Epithelial cell of esophagus (primary cell): ENCODE data around the gene PTH1R.

Experiments used
- DNase-seq: peaks from one replicate; pipeline ENCODE4 v3.0.0; 2010; ENCODE audit warnings: low read depth
- H3K4me3 ChIP-seq: 2 replicates; pipeline ENCODE4 v1.5.1; 2011; ENCODE audit warnings: mild to moderate bottlenecking, low read length, control low read depth
- CTCF ChIP-seq: IDR thresholded peaks from 2 replicates; pipeline ENCODE4 v1.5.1; 2011; ENCODE audit warnings: low read depth, mild to moderate bottlenecking, low read length, control low read depth, inconsistent platforms; ENCODE audit not compliant: insufficient read depth; ENCODE audit errors: missing control alignments

The PTH1R gene

GRCh38 chr3:46877406-46878125 is at the start of gene PTH1R:
Gene PTH1R, plus strand, starts transcription at chr3:46877721. Its CDS starts 5,839 bp downstream, at chr3:46883560.
- no peak for TF ChIP-seq CTCF
- no peak within 1 kb of the TSS for H3K4me3 ChIP-seq
- DNase-seq: no peak

DNA sequence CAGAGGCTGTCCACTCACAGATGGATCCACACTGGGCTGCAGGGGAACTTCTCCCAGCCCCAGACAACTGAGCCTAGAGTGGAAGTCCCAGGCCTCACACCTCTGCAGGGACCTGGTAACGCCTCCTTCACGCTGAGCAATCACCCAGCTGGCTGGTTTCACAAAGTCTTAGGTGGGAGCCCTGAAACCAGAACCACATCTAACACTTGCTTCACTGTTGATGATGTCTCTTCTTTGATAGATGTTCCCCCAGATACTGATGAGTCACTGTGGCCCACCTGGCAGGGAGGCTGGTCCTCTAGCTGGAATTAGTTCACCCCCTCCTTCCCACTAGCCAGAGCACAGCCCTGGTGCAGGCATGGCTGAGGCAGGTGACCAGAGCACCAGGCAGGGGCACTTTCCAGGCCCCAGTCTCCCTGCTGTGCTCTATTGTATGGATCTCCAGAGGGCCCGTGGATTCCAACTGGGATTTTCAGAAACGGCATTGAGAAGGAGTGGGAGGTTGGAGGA is 47.8 kb upstream of the PTH1R start:
- no peak overlapping the region for H3K4me3 ChIP-seq
- no peak for DNase-seq
- no peak for TF ChIP-seq CTCF

DNA sequence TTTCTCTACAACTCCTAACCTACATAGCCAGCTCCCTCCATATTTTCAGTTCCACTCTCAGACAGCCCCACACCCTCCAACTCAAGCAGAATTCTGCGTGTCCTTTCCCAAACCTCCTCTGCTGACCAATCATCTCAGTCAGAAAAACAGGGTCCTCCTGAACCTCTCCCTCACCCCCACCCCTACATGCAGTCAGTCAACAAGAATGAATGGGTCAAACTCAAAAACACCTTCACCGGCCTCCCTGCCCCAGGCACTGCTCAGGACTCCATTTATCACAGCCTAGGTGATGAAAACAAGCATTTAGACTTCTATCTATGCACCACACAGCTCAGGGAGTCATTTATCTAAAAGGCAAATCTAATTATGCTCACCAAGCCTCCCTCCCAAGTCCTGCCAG is 46.7 kb upstream of the PTH1R start:
- no peak for TF ChIP-seq CTCF
- no peak overlapping the region for H3K4me3 ChIP-seq
- no peak for DNase-seq

DNA sequence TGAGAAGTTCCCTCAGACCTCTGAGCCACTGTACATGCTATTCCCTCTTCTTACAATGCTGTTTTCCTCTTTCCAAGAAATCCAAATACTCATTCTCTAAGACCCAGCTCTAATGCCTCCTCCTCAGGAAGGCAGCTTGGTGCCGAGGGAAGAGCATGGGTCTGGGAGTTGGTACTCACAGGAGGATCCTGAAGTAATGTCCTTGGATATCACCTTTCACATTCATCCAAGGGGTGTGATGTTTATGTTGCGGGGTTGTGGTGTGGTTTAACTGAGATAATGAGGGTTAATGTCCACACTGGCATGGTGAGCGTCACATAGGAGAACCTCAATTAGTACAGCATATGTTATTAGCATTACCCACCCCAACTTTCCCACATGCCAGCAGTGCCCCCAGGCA is 46.2 kb upstream of the PTH1R start:
- TF ChIP-seq CTCF: no peak
- H3K4me3 ChIP-seq: no peak overlapping the region
- DNase-seq: no peak

DNA sequence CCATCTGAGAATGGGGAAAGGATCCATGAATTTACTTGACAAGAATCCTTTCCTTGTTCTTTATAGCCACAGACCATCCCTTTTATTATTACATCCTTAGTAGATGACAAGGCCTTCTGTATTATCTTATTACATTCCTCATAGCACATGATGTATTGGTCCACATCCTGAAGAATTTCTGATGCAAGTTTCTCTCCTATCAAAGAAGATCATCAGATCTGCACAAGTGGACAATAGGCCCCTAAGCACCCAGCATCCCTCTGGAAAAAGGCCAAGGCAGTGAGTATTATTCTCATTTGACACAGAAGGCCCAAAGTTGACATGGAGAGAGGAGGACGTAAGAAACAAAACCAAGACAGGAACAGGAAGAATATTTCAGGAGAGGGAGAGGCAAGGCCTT is 45.7 kb upstream of the PTH1R start:
- DNase-seq: no peak
- no peak overlapping the region for H3K4me3 ChIP-seq
- no peak for TF ChIP-seq CTCF

GRCh38 chr3:46833346-46834300 is 43.9 kb upstream of the PTH1R start:
- DNase-seq: no peak

More at GRCh38 chr3:46833346-46834300, 43.9 kb upstream of the PTH1R start:
- H3K4me3 ChIP-seq: no peak overlapping the region
- no peak for TF ChIP-seq CTCF
